Gastrocnemius medialis (tissue), 4 donors: ENCODE data around the gene ASTN2. TPM values are rescaled to one million over a fixed set of nuclear protein-coding genes. Genes with fewer than 3 reads are reported as not detected.

Source experiments
- ATAC-seq, 2 donors: fragments of 150-250 bp; one replicate each; pipeline ENCODE4 v1.9.1; 2016
- DNase-seq, 2 donors: peaks; one replicate each; pipeline ENCODE4 v3.0.0-alpha.2; 2019
- H3K27ac ChIP-seq, 4 donors: fragments of 200-600 bp; sonication (generic); 1 replicate in 1 of 4; 2 replicates in 3 of 4; pipeline ENCODE4 v1.5.1; 2016 to 2018; ENCODE audit warnings: mild to moderate bottlenecking in 2 of 4, moderate library complexity in 1 of 4
- H3K27me3 ChIP-seq, 3 donors: fragments of 200-600 bp; sonication (generic) in 2 of 3; 1 replicate in 1 of 3; 2 replicates in 2 of 3; pipeline versions ENCODE4 v1.5.1 to v1.6.0; 2016 to 2019; ENCODE audit warnings: mild to moderate bottlenecking in 1 of 3, moderate library complexity in 1 of 3
- H3K36me3 ChIP-seq, 2 donors: fragments of 200-600 bp; sonication (generic) in 1 of 2; one replicate each; pipeline ENCODE4 v1.5.1; 2017 to 2018
- H3K4me1 ChIP-seq, 2 donors: fragments of 200-600 bp; sonication (generic) in 1 of 2; one replicate each; pipeline ENCODE4 v1.5.1; 2016 to 2017; ENCODE audit warnings: mild to moderate bottlenecking in 2 of 2
- H3K4me3 ChIP-seq, 4 donors: fragments of 200-600 bp; sonication (generic) in 3 of 4; 1 replicate in 1 of 4; 2 replicates in 3 of 4; pipeline ENCODE4 v1.5.1; 2016 to 2019; ENCODE audit warnings: mild to moderate bottlenecking in 2 of 4
- H3K9me3 ChIP-seq, 3 donors: fragments of 200-600 bp; sonication (generic) in 2 of 3; 1 replicate in 1 of 3; 2 replicates in 2 of 3; pipeline ENCODE4 v1.5.1; 2016 to 2019
- CTCF ChIP-seq, 5 experiments: fragments of 450-650 bp in 3 of 5; fragments of 200-600 bp in 2 of 5; sonication (generic) in 2 of 5; IDR thresholded peaks in 4 of 5; conservative IDR thresholded peaks in 1 of 5; 1 replicate in 4 of 5; 2 replicates in 1 of 5; pipeline ENCODE4 v1.5.1; 2016 to 2019; ENCODE audit warnings: antibody characterized with exemption in 5 of 5, mild to moderate bottlenecking in 3 of 5, moderate library complexity in 3 of 5
- POLR2A ChIP-seq, 2 donors: fragments of 450-650 bp; IDR thresholded peaks; one replicate each; pipeline ENCODE4 v1.6.1; 2017; ENCODE audit warnings: antibody characterized with exemption in 2 of 2, mild to moderate bottlenecking in 2 of 2, moderate library complexity in 2 of 2
- in situ Hi-C, 4 donors: fragments of 200-750 bp; cut with MboI; loops; one replicate each; pipeline versions ENCODE4 v1.15.0 to v1.8.0; 2017; ENCODE audit warnings: low sequenced_read_pairs in 4 of 4
- intact Hi-C: fragments of 100-400 bp; cut with DNase I; formaldehyde crosslinking; loops from one replicate; pipeline ENCODE4 v1.15.1; 2023; ENCODE audit warnings: low total_unique reads
- total RNA-seq, 4 donors: library from RNA; depleted of rRNA; stranded (reverse); fragments of >200 nt; gene quantifications; one replicate each; pipeline versions ENCODE4 v1.1.0 to v1.2.3, GENCODE V29; 2016

Gene ASTN2
- total RNA-seq, 4 donors from 2014 or later: 2.5 to 4.6 (median 3.7) TPM

- in situ Hi-C loops (no loop called here), intact Hi-C loops (no loop called here)
- Histone ChIP-seq H3K4me1 (peaks cover 0 to 10% of the 10 kb centered on the region in 2 donors), H3K9me3 (no peaks in the 10 kb centered on the region), H3K27me3 (no peaks in the 10 kb centered on the region), H3K36me3 (no peaks in the 10 kb centered on the region), H3K27ac (no peak overlapping the region), H3K4me3 (no peak overlapping the region)
- TF ChIP-seq POLR2A (IDR thresholded peaks at IDR 0.05): no peak
- TF ChIP-seq CTCF (IDR thresholded peaks at IDR 0.05 in 4 of 5, conservative IDR thresholded peaks at IDR 0.05 in 1 of 5): no peak
- no peak for DNase-seq
- no peak for ATAC-seq
Observed at GRCh38 chr9:117430813-117431212, 16.0 kb upstream of the ASTN2 start.

GRCh38 chr9:117427357-117427913 is 12.6 kb upstream of the ASTN2 start:
- TF ChIP-seq CTCF (IDR thresholded peaks at IDR 0.05 in 4 of 5, conservative IDR thresholded peaks at IDR 0.05 in 1 of 5) (no peak), POLR2A (IDR thresholded peaks at IDR 0.05) (no peak)
- H3K27me3 ChIP-seq: peaks cover 0 to 13% (median 0%) of the 10 kb centered on the region in 3 donors
- no peaks in the 10 kb centered on the region for H3K4me1 ChIP-seq
- H3K9me3 ChIP-seq: no peaks in the 10 kb centered on the region
- ATAC-seq (no peak), DNase-seq (no peak)
- in situ Hi-C loops (no loop called here), intact Hi-C loops (no loop called here)
- H3K36me3 ChIP-seq: no peaks in the 10 kb centered on the region
- no peak overlapping the region for H3K4me3 ChIP-seq
- H3K27ac ChIP-seq: no peak overlapping the region

GRCh38 chr9:117425566-117425965 is 10.7 kb upstream of the ASTN2 start:
- H3K27me3 ChIP-seq: peaks cover 0 to 13% (median 0%) of the 10 kb centered on the region in 3 donors
- intact Hi-C loops (no loop called here), in situ Hi-C loops (no loop called here)
- no peak overlapping the region for H3K4me3 ChIP-seq
- no peak for ATAC-seq
- no peaks in the 10 kb centered on the region for H3K9me3 ChIP-seq
- H3K36me3 ChIP-seq: no peaks in the 10 kb centered on the region
- H3K4me1 ChIP-seq: no peaks in the 10 kb centered on the region
- no peak for DNase-seq
- TF ChIP-seq CTCF (IDR thresholded peaks at IDR 0.05 in 4 of 5, conservative IDR thresholded peaks at IDR 0.05 in 1 of 5) (no peak), POLR2A (IDR thresholded peaks at IDR 0.05) (no peak)
- H3K27ac ChIP-seq: no peak overlapping the region

GRCh38 chr9:117424291-117424690 is 9.4 kb upstream of the ASTN2 start:
- peaks cover 2 to 16% (median 8%) of the 10 kb centered on the region in 3 donors for H3K27me3 ChIP-seq
- in situ Hi-C loops: no loop called here
- TF ChIP-seq POLR2A (IDR thresholded peaks at IDR 0.05): no peak
- H3K4me3 ChIP-seq: no peak overlapping the region
- H3K4me1 ChIP-seq: no peaks in the 10 kb centered on the region
- no peak overlapping the region for H3K27ac ChIP-seq
- intact Hi-C loops: no loop called here
- ATAC-seq: no peak
- H3K9me3 ChIP-seq: no peaks in the 10 kb centered on the region
- no peak for DNase-seq
- H3K36me3 ChIP-seq: no peaks in the 10 kb centered on the region

- Histone ChIP-seq H3K4me1 (peaks cover 0 to 20% of the 10 kb centered on the region in 2 donors), H3K27me3 (peaks cover 46 to 55% (median 51%) of the 10 kb centered on the region in 3 donors), H3K27ac (no peak overlapping the region), H3K4me3 (no peak overlapping the region), H3K9me3 (no peaks in the 10 kb centered on the region), H3K36me3 (no peaks in the 10 kb centered on the region)
- ATAC-seq: no peak
- in situ Hi-C loops (no loop called here), intact Hi-C loops (no loop called here)
- TF ChIP-seq POLR2A (IDR thresholded peaks at IDR 0.05): no peak
- TF ChIP-seq CTCF (IDR thresholded peaks at IDR 0.05 in 4 of 5, conservative IDR thresholded peaks at IDR 0.05 in 1 of 5): no peak
- DNase-seq: no peak
Observed at GRCh38 chr9:117418111-117418510, 3.3 kb upstream of the ASTN2 start.
